A673 (cell line): ENCODE data around the gene MROH8. TPM values are rescaled to one million over a fixed set of nuclear protein-coding genes. Genes with fewer than 3 reads are reported as not detected.

Experiments
- BruUV-seq: library from RNA; stranded (reverse); fragments of 400-500 nt; replicated peaks from 2 replicates; lab custom pipeline; 2021; lab: Mats Ljungman, UMichigan
- CTCF ChIA-PET: fragments of 300-600 bp; sonication (Branson Sonifier 250); formaldehyde crosslinking; loops from one replicate; lab custom pipeline; 2022; ENCODE audit warnings: antibody characterized with exemption; lab: Charles Lee
- POLR2A ChIA-PET: fragments of 300-600 bp; sonication (Branson Sonifier 250); formaldehyde crosslinking; loops from one replicate; lab custom pipeline; 2022; ENCODE audit warnings: antibody characterized with exemption; ENCODE audit not compliant: low non-redundant PET; lab: Charles Lee
- DNase-seq: peaks from one replicate; pipeline ENCODE4 v3.0.0-alpha.2; 2015; ENCODE audit warnings: low spot score
- H3K27ac ChIP-seq: fragments of 200-600 bp; sonication (generic); 2 replicates; pipeline ENCODE4 v1.5.1; 2016; ENCODE audit warnings: mixed run types, low read depth, mild to moderate bottlenecking, mixed read lengths, antibody characterized with exemption, low read length; ENCODE audit not compliant: poor library complexity, severe bottlenecking
- H3K27me3 ChIP-seq: fragments of 200-600 bp; sonication (generic); replicated peaks from 2 replicates; pipeline ENCODE4 v1.6.1; 2017; ENCODE audit warnings: mixed run types, low read depth, mild to moderate bottlenecking, mixed read lengths, antibody characterized with exemption, low read length; ENCODE audit not compliant: insufficient read depth, poor library complexity
- H3K36me3 ChIP-seq: fragments of 200-600 bp; sonication (generic); 2 replicates; pipeline ENCODE4 v1.6.1; 2016; ENCODE audit warnings: mixed run types, mild to moderate bottlenecking, mixed read lengths, antibody characterized with exemption, low read length; ENCODE audit not compliant: insufficient read depth, poor library complexity, severe bottlenecking
- H3K4me1 ChIP-seq: fragments of 200-600 bp; sonication (generic); 2 replicates; pipeline ENCODE4 v1.6.1; 2017; ENCODE audit warnings: mixed run types, mild to moderate bottlenecking, mixed read lengths, antibody characterized with exemption, low read length; ENCODE audit not compliant: insufficient read depth, poor library complexity, severe bottlenecking
- H3K4me3 ChIP-seq: fragments of 200-600 bp; sonication (generic); 2 replicates; pipeline ENCODE4 v1.5.1; 2016; ENCODE audit warnings: low read depth, mixed run types, mild to moderate bottlenecking, mixed read lengths, low read length; ENCODE audit not compliant: poor library complexity, severe bottlenecking
- H3K9me3 ChIP-seq: fragments of 200-600 bp; sonication (generic); 2 replicates; pipeline ENCODE4 v1.6.1; 2016; ENCODE audit warnings: mixed run types, low read depth, mild to moderate bottlenecking, mixed read lengths, antibody characterized with exemption, low read length; ENCODE audit not compliant: poor library complexity, severe bottlenecking
- CTCF ChIP-seq: fragments of 300-800, 200-600 bp; sonication (generic); conservative IDR thresholded peaks from 2 replicates; pipeline ENCODE4 v1.5.1; 2017; ENCODE audit warnings: low read depth, mild to moderate bottlenecking, antibody characterized with exemption, low read length, moderate library complexity, mixed read lengths
- EZH2 ChIP-seq: fragments of 200-600 bp; sonication (generic); IDR thresholded peaks from 2 replicates; pipeline ENCODE4 v1.6.1; 2017; ENCODE audit warnings: borderline replicate concordance, low read depth, mild to moderate bottlenecking, mixed read lengths, antibody characterized with exemption, low read length; ENCODE audit not compliant: poor library complexity, severe bottlenecking
- intact Hi-C: fragments of 100-400 bp; cut with micrococcal nuclease; formaldehyde crosslinking; loops from one replicate; pipeline ENCODE4 v1.10.0; 2022; ENCODE audit not compliant: unreplicated experiment
- total RNA-seq: library from RNA; stranded (reverse); gene quantifications from 2 replicates; pipeline ENCODE4 v1.2.3, GENCODE V29; 2021

The MROH8 gene
- total RNA-seq, 1 experiment from 2014 or later: 1.6 TPM

GRCh38 chr20:37163832-37164554 lies 15.4 kb downstream of the MROH8 start:
- BruUV-seq: no TSS peak
- Histone ChIP-seq H3K27ac (no peak overlapping the region), H3K4me3 (no peak overlapping the region), H3K4me1 (no peaks in the 10 kb centered on the region), H3K9me3 (no peaks in the 10 kb centered on the region), H3K36me3 (no peaks in the 10 kb centered on the region), H3K27me3 (peaks cover 11% of the 10 kb centered on the region)
- intact Hi-C loops: no loop called here
- ChIA-PET CTCF (no interaction called here), POLR2A (no interaction called here)
- TF ChIP-seq EZH2: no peak
- TF ChIP-seq CTCF: no peak
- DNase-seq: no peak

GRCh38 chr20:37162646-37163045 lies 16.7 kb downstream of the MROH8 start:
- H3K27me3 ChIP-seq: peaks cover 11% of the 10 kb centered on the region
- DNase-seq: no peak
- no peaks in the 10 kb centered on the region for H3K36me3 ChIP-seq
- TF ChIP-seq CTCF (no peak), EZH2 (no peak)
- H3K9me3 ChIP-seq: no peaks in the 10 kb centered on the region
- CTCF ChIA-PET: no interaction called here
- no peaks in the 10 kb centered on the region for H3K4me1 ChIP-seq
- H3K27ac ChIP-seq: no peak overlapping the region
- no TSS peak for BruUV-seq
- POLR2A ChIA-PET: interaction anchor here (0.6 kb wide), 1 partner anchor 379 kb away, joined by 3 read pairs; no protein-coding TSS in a partner anchor
- intact Hi-C loops: no loop called here
- H3K4me3 ChIP-seq: no peak overlapping the region

GRCh38 chr20:37161830-37162549 lies 17.4 kb downstream of the MROH8 start:
- ChIA-PET CTCF (interaction anchor here (1.1 kb wide), 1 partner anchor 34 kb away, joined by 3 read pairs; no protein-coding TSS in a partner anchor), POLR2A (interaction anchor here (0.6 kb wide), 1 partner anchor 379 kb away, joined by 3 read pairs; no protein-coding TSS in a partner anchor)
- Histone ChIP-seq H3K36me3 (no peaks in the 10 kb centered on the region), H3K27ac (no peak overlapping the region), H3K9me3 (no peaks in the 10 kb centered on the region), H3K27me3 (peaks cover 11% of the 10 kb centered on the region), H3K4me1 (no peaks in the 10 kb centered on the region), H3K4me3 (no peak overlapping the region)
- DNase-seq: no peak
- intact Hi-C loops: no loop called here
- no peak for TF ChIP-seq EZH2
- no TSS peak for BruUV-seq
